Heart left ventricle (tissue), 16 donors: ENCODE results near the gene CCDC61. TPM values are rescaled to one million over a fixed set of nuclear protein-coding genes. Genes with fewer than 3 reads are reported as not detected.

Experiments used
- ATAC-seq, 4 donors: fragments of 200-7000 bp; cut with Tn5 transposase; one replicate each; pipeline ENCODE4 v1.9.1; 2020 to 2022; ENCODE audit warnings: moderate library complexity in 4 of 4, mild to moderate bottlenecking in 3 of 4, moderate number of reproducible peaks in 1 of 4
- DNase-seq, 5 donors: peaks; one replicate each; pipeline ENCODE4 v3.0.0-alpha.2; 2020
- H3K27ac ChIP-seq, 12 donors: fragments of 200-600 bp; sonication (generic) in 4 of 12; one replicate each; pipeline versions ENCODE4 v1.5.0 to v1.8.0; 2016 to 2022; ENCODE audit warnings: mild to moderate bottlenecking in 2 of 12
- H3K27me3 ChIP-seq, 9 donors: fragments of 200-600 bp; sonication (generic) in 2 of 9; one replicate each; pipeline versions ENCODE4 v1.5.1 to v1.8.0; 2016 to 2022; ENCODE audit warnings: mild to moderate bottlenecking in 3 of 9
- H3K36me3 ChIP-seq, 9 donors: fragments of 200-600 bp; sonication (generic) in 2 of 9; one replicate each; pipeline versions ENCODE4 v1.5.0 to v1.8.0; 2018 to 2022; ENCODE audit warnings: mild to moderate bottlenecking in 2 of 9
- H3K4me1 ChIP-seq, 12 donors: fragments of 200-600 bp; sonication (generic) in 4 of 12; one replicate each; pipeline versions ENCODE4 v1.5.0 to v1.8.0; 2016 to 2022; ENCODE audit warnings: mild to moderate bottlenecking in 3 of 12
- H3K4me3 ChIP-seq, 12 donors: fragments of 200-600 bp; sonication (generic) in 4 of 12; one replicate each; pipeline versions ENCODE4 v1.5.0 to v1.8.0; 2017 to 2022; ENCODE audit warnings: mild to moderate bottlenecking in 9 of 12, moderate library complexity in 4 of 12
- H3K9me3 ChIP-seq, 12 donors: fragments of 200-600 bp; sonication (generic) in 4 of 12; one replicate each; pipeline versions ENCODE4 v1.5.0 to v1.8.0; 2016 to 2022; ENCODE audit warnings: mild to moderate bottlenecking in 1 of 12
- POLR2A ChIP-seq, 2 donors: fragments of 450-650 bp; IDR thresholded peaks; one replicate each; pipeline ENCODE4 v1.6.1; 2017; ENCODE audit warnings: antibody characterized with exemption in 2 of 2, mild to moderate bottlenecking in 2 of 2, moderate library complexity in 2 of 2
- WGBS, 4 donors: extraction: QIAGEN DNeasy Blood & Tissue Kit in 2 of 4; methylation state at CpG; one replicate each; pipeline versions ENCODE4 v1.1.5 to v1.1.7; 2013 to 2018; 5-methylcytosine and 5-hydroxymethylcytosine counted together
- intact Hi-C, 10 donors: fragments of 100-400 bp; cut with DNase I; formaldehyde crosslinking; loops; one replicate each; pipeline versions ENCODE4 v1.11.1 to v1.14.2; 2022
- polyA plus RNA-seq, 2 donors: library from polyadenylated mRNA; stranded (reverse); fragments of 200-250 nt; gene quantifications; one replicate each; pipeline ENCODE4 v1.2.3, GENCODE V29; 2013
- total RNA-seq, 9 donors: library from RNA; depleted of rRNA in 2 of 9; stranded (reverse); fragments of >200 nt in 2 of 9; fragmentation: NEBNext Ultra II Directional in 3 of 9; extraction: Animal tissue kit (Norgen Biotek cat#: 25700) in 3 of 9; gene quantifications; one replicate each; pipeline versions ENCODE4 v1.1.0 to v1.2.4, GENCODE V29; 2016 to 2023
- TF ChIP-seq, protein P1 (sequence below), 12 donors: fragments of 200-600 bp; sonication (generic) in 4 of 12; IDR thresholded peaks; one replicate each; pipeline versions ENCODE4 v1.5.0 to v1.8.0; 2018 to 2022; ENCODE audit warnings: antibody characterized with exemption in 12 of 12, mild to moderate bottlenecking in 5 of 12
- donor health status: ischemic (EF 13 %, LVEDD 7.1; RV severe dilation, severe dysfunction).
- donor health status: healthy with polysubstance abuse.
- donor health status: DM: no; HTN: yes; CAD: no.
- donor health status: DM: no; HTN: no; CAD: no.
- donor health status: ischemic (EF 25% LVEDD 6.9; RV normal size, moderate dysfunction).
- donor health status: ischemic (EF 25% LVEDD 5.7; RV mildly dilated, moderate dysfunction).
- donor health status: healthy.
- donor health status: DM: yes; HTN: yes; CAD: no.
- donor health status: ischemic (EF 35%, LVEDD 5.7; RV mildly dilated, moderate dysfunction).
- donor health status: nonischemic (EF 11% LVEDD 7.7; RV severe dilation, severe dysfunction).
- donor health status: DM: yes; HTN: yes; CAD: no.
- donor health status: PGD.
- donor health status: ischemic (EF 29% LVEDD 5.4; RV normal size, mild dysfunction).
- donor health status: nonischemic (EF 23%, LVEDD 6.1; RV moderate dilation, normal function).

CCDC61 gene
- total and polyA plus RNA-seq, 11 donors = 4.1 to 13.7 (median 6.8) TPM

DNA sequence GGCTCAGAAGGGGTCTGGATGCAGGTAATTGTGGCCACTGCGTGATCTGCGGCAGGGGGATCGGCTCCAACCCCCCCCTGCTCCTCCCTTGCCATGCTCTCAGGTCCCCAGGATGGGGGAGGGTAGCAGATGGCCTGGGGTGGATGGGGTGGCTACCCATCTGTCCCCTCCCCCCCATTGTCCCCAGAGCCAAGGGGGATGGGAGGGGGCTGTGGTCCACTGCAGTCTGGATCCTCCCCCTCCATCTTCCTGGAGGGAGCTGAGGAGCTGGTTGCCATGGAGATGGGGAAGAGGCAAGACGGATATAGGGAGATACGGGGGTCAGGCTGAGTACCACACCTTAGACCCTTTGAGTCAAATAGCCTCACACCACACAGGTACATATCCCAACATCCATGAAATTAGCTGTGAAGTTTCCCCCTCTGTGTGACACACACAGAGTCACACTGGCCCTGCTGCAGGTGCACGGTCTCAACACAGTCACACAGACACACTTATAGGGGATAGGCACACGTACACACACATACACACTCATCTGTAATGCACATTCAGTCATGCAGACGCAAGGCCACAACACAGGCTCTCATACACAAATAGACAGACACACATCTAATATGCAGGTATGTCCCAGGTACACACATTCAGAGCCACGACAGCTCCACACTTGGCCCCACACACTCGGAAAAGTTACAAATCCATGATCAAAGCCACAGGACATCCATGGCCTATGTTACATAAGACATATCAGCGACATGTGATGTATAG is 19.8 kb upstream of the CCDC61 start:
- no peaks in the 10 kb centered on the region for H3K9me3 ChIP-seq
- H3K27ac ChIP-seq = no peak overlapping the region
- no peak for ATAC-seq
- TF ChIP-seq, protein P1, sequence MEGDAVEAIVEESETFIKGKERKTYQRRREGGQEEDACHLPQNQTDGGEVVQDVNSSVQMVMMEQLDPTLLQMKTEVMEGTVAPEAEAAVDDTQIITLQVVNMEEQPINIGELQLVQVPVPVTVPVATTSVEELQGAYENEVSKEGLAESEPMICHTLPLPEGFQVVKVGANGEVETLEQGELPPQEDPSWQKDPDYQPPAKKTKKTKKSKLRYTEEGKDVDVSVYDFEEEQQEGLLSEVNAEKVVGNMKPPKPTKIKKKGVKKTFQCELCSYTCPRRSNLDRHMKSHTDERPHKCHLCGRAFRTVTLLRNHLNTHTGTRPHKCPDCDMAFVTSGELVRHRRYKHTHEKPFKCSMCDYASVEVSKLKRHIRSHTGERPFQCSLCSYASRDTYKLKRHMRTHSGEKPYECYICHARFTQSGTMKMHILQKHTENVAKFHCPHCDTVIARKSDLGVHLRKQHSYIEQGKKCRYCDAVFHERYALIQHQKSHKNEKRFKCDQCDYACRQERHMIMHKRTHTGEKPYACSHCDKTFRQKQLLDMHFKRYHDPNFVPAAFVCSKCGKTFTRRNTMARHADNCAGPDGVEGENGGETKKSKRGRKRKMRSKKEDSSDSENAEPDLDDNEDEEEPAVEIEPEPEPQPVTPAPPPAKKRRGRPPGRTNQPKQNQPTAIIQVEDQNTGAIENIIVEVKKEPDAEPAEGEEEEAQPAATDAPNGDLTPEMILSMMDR (IDR thresholded peaks at IDR 0.05) = no peak
- TF ChIP-seq POLR2A (IDR thresholded peaks at IDR 0.05) = no peak
- no peaks in the 10 kb centered on the region for H3K36me3 ChIP-seq
- H3K27me3 ChIP-seq = peaks cover 8 to 52% (median 42%) of the 10 kb centered on the region in 9 donors
- WGBS, 4 donors = 74 to 80% (median 78%) methylated on average over 11 of the region's 11 CpGs
- no peak for DNase-seq
- peaks cover 0 to 24% (median 3%) of the 10 kb centered on the region in 12 donors for H3K4me1 ChIP-seq
- intact Hi-C loops = no loop called here
- no peak overlapping the region for H3K4me3 ChIP-seq

DNA sequence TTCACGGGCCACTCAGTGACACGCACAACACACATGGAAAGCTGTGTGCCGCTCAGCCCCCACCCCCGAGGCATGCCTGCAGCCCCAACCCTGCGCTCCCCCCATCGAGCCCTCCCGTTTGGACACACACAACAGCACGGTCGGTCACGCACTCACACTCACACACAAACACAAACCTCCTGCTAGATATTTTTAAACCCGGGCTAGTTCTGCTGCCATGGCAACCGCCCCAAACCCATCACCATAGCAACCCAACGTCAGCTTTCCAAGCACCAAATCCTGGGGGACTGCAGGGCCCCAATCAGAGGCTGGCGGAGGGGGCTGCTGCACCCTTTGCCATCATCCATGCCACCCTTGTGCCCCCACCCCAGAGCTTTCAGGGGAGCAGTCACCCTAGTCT is 19.1 kb upstream of the CCDC61 start:
- TF ChIP-seq, protein P1 (IDR thresholded peaks at IDR 0.05) = no peak
- TF ChIP-seq POLR2A (IDR thresholded peaks at IDR 0.05) = no peak
- intact Hi-C loops = no loop called here
- H3K36me3 ChIP-seq = no peaks in the 10 kb centered on the region
- DNase-seq = no peak
- peaks cover 0 to 17% (median 0%) of the 10 kb centered on the region in 12 donors for H3K4me1 ChIP-seq
- ATAC-seq = no peak
- no peak overlapping the region for H3K4me3 ChIP-seq
- no peak overlapping the region for H3K27ac ChIP-seq
- WGBS, 4 donors = 48 to 56% (median 50%) methylated on average over 13 to 14 of the region's 14 CpGs
- H3K9me3 ChIP-seq = no peaks in the 10 kb centered on the region
- peaks cover 8 to 49% (median 36%) of the 10 kb centered on the region in 9 donors for H3K27me3 ChIP-seq

DNA sequence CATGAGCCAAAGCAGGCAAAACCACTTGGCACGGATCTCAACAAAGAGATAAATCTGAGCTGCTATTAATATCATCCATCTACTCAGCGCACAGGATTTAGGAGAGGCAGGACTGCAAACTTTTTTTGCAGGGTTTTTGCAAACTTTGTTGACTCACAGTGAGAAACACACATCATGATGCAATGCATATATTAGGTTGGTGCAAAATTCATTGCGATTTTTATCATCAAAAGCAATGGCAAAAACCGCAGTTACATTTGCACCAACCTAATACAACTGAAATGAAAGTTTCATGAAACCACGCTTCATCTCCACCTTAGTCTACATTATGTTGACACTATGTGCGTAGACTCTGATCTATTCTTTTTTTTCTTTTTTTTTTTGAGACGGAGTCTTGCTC is 17.1 kb upstream of the CCDC61 start:
- DNase-seq = no peak
- 70 to 77% (median 75%) methylated on average over 7 of the region's 7 CpGs for WGBS, 4 donors
- Histone ChIP-seq H3K4me1 (peaks cover 0 to 5% (median 0%) of the 10 kb centered on the region in 12 donors), H3K4me3 (no peak overlapping the region), H3K36me3 (no peaks in the 10 kb centered on the region), H3K9me3 (no peaks in the 10 kb centered on the region), H3K27ac (no peak overlapping the region), H3K27me3 (peaks cover 6 to 29% (median 19%) of the 10 kb centered on the region in 9 donors)
- intact Hi-C loops = no loop called here
- no peak for ATAC-seq
- TF ChIP-seq POLR2A (IDR thresholded peaks at IDR 0.05) = no peak
- TF ChIP-seq, protein P1 (IDR thresholded peaks at IDR 0.05) = no peak

DNA sequence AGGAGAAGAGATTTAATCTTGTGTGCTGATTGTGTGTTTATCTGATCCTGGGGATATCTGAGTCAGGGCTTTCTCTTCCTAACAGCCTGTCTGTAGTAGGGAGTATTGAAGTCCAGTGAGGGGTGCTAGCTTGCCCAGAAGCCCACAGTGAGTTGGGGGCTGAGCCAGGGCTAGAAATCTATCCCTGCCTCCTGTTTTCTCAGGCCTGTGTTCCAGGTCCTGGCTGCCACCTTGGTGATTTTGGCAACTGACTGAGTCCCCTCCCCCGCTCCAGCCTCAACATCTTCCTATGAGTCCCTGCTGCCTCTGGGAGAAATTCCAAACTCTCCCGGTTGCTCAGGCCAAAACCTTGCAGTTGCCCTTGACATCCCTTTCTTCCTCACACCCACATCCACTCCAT is 13.9 kb upstream of the CCDC61 start:
- no peak for TF ChIP-seq POLR2A (IDR thresholded peaks at IDR 0.05)
- TF ChIP-seq, protein P1 (IDR thresholded peaks at IDR 0.05) = no peak
- H3K27me3 ChIP-seq = peaks cover 0 to 8% (median under 1%) of the 10 kb centered on the region in 9 donors
- no peaks in the 10 kb centered on the region for H3K36me3 ChIP-seq
- H3K4me3 ChIP-seq = no peak overlapping the region
- DNase-seq = peak in 1 of 5 donors; percentile 21
- intact Hi-C loops = no loop called here
- no peaks in the 10 kb centered on the region for H3K4me1 ChIP-seq
- ATAC-seq = no peak
- H3K9me3 ChIP-seq = no peaks in the 10 kb centered on the region
- 46 to 52% (median 48%) methylated on average over 2 of the region's 2 CpGs for WGBS, 4 donors
- H3K27ac ChIP-seq = no peak overlapping the region
